Measurements from ENCODE around the gene GOT1.
A peak's percentile ranks its signal among the peaks of the same experiment; 100 is the strongest.

GOT1 gene

GRCh38 chr10:99430451-99431189, at the start of gene GOT1:
GOT1 (minus strand) TSS chr10:99430624; CDS start chr10:99430565, 59 bp downstream.
- DNase-seq (ENCODE audit: low spot score): peak; percentile 98

DNA sequence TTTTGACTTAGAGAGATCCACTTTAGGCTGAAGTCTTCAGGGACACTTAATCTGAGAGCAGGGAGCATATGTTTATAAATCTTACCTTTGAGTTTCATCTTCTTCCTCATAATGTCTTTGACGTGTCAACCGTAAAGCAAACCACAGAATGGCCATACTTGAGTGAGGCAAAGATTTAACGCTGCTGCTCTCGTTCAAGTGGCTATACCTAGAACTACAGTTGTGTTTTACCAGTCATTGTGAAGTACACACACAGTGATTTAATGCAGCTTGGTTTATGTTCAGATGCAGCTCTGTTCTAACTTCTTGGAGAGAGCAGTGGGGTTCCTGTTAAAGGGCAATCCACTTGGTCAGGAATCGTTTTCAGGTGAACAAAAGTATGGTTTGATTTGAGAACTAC, 39.9 kb upstream of the GOT1 start:
- no peak for DNase-seq (ENCODE audit: low spot score)

- no peak for DNase-seq (ENCODE audit: low spot score)
These were observed 37.0 kb upstream of the GOT1 start for GRCh38 chr10:99467236-99467999.

DNA sequence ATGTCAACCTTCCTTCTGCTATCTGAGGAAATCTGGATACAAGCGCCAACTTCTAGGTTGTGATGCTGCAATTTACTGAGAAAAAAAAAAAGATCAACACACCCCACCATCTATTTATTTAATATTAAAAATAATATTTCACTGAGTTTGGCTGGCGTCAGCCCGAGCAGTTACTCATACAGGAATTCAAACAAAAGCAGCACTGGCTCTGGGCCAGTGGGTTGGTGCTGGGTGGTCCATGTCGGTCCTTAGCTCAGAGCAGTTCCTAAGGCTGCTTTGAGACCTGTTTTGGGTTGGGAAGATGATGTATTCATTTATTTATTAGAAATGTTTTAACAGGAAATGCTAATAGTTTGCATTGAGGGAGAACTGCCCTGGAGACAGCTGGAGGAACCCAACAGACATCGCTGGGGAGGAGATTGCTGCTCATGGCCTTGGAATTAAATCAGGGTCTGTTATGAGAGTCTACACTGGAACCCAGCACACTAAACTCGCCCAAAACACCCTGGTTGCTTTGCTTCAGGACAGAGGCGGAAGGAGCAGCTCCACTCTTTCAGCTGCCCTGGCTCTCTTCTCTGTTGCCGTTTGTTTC, 36.3 kb upstream of the GOT1 start:
- DNase-seq (ENCODE audit: low spot score): no peak

GRCh38 chr10:99461230-99461629, 30.8 kb upstream of the GOT1 start:
- no peak for DNase-seq (ENCODE audit: low spot score)

DNA sequence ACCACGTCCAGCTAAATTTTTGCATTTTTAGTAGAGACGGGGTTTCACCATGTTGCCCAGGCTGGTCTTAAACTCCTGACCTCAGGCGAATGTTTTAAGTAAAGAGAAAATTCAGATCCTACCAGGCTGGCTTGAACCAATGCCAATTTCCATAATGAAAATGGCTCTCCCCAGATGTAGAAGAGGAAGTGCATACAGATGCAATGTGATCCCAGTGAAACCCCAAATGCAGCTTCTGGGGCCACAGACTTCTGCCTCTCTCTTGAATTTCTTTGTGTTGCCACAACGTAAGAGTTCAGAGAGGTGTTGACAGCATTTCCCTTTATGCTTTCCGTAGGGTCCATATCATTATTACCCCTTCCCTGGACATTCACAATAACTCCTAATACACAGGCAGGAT, 29.6 kb upstream of the GOT1 start:
- DNase-seq (ENCODE audit: low spot score): no peak

GRCh38 chr10:99459217-99459616, 28.8 kb upstream of the GOT1 start:
- DNase-seq (ENCODE audit: low spot score): no peak

DNA sequence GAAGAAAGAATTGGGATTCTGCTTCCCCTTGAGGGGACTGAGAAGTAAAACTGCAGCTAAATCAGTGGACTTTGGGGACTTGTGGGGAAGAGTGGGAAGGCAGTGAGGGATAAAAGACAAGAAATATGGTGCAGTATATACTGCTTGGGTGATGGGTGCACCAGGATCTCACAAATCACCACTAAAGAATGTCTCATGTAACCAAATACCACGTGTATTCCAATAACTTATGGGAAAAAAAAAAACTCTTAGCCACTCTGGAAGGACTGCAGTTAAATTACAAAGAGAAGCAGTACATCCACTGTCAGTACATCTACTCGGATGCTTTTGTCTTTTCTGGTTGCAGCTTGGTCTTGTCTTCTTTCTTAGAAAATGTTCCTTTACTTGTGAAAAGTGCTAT, 27.4 kb upstream of the GOT1 start:
- no peak for DNase-seq (ENCODE audit: low spot score)

DNA sequence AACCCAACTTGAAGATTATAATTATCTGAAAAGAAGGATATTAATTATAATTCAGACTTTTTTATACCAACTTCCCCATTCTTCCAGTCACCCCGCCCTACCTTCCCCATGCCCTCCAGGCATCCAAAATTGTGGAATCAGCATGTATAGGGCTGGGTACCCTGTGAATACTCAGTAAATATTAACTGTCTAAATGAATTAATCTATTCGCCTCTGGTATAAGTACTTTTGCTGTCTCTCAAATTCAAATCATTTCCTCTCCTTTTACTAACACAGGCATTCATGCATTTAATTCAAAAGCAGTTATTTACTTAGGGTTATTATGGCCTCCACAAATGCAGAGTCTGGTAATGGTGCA, 26.5 kb upstream of the GOT1 start:
- no peak for DNase-seq (ENCODE audit: low spot score)

- no peak for DNase-seq (ENCODE audit: low spot score)
These were observed 25.9 kb upstream of the GOT1 start for GRCh38 chr10:99456207-99456930.

- no peak for DNase-seq (ENCODE audit: low spot score)
These were observed 21.6 kb upstream of the GOT1 start for GRCh38 chr10:99451981-99452380.

DNA sequence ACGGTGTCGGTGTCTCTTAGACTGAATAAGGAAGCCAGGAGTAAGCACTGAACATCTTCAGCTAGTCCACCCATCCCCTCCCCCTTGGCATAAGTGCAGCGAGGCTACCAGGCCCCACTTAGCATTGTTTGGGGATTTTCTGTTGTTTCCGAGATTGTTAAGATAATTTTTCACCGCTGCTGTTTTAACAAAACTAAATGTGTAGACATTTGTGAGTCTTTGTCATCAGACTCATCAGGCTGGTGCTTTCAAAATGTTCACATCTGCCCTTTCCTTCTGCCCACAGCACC, 21.0 kb upstream of the GOT1 start:
- no peak for DNase-seq (ENCODE audit: low spot score)

DNA sequence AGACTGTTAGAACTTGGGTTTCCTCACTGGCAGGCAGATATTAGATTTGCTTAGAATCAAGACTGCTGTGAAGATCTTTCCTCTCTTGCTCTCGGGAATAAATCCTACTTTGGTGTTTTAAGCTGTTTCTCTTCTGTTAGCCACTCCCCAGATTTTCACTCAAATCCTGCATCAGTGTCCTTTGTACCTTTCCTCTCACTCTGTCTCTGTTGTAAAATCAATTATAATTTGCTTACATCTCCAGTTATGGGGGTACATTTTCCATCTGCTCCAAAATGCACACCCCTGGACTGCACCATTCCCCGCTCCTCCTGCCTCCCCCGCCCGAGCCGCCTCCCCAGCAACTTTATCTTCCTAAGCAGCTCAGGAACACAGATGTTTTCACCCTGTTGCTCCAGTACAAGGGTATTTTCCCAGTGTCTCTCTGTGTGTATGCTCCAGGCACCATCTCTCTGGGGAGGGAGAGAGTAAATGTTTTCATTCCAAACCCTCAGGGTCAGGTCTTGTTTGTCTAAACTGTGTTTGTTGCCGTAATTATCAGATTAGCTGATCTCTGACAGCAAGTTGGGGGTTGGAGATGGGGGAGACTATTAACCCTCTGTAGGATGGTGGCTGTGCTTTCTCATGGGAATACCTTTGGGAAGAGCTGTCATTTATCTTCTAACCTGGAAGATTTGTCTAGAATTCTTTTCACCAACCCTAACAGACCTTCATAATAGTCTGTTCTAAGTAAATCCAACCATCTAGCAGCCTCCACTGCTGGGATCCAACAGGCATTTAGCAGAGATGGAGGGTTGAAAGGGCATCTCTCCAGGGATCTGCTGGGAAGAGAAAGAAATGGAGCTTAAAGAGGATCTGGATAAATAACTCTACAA, 20.4 kb upstream of the GOT1 start:
- DNase-seq (ENCODE audit: low spot score): no peak

GRCh38 chr10:99450156-99450555, 19.7 kb upstream of the GOT1 start:
- DNase-seq (ENCODE audit: low spot score): no peak

- DNase-seq (ENCODE audit: low spot score): no peak
These were observed 18.6 kb upstream of the GOT1 start for GRCh38 chr10:99449023-99449422.

DNA sequence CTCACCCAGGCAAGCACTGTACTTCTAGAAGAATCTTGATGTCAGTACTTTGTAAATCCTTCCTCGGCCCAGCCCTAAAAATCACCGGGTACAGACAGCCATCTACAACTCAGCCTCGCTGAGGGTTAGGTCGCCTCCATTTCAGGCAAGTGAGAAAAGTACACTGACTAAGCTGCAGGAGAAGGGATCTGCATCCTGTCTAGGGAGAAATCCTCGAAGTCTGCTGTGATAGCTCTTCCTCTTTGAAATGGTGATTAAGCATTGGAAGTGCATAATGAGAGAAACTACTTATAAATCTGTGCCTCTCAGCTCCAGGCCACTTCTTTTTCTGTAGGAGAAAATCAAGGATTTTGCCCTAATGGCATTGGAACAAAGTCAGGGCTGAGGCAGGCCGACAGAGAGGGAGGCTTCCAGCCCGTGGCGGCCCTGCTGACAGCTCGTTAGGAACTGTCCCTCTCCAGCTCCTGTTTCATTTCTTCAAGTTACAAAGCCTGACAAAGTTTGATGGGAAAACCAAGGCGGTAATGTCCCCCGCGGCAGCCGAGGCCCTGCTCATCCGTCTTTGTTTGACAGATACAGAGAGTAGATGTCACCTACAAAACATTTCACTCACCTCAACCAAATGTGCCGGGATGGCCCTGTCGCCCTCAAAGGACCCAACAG, 14.1 kb upstream of the GOT1 start:
- no peak for DNase-seq (ENCODE audit: low spot score)

DNA sequence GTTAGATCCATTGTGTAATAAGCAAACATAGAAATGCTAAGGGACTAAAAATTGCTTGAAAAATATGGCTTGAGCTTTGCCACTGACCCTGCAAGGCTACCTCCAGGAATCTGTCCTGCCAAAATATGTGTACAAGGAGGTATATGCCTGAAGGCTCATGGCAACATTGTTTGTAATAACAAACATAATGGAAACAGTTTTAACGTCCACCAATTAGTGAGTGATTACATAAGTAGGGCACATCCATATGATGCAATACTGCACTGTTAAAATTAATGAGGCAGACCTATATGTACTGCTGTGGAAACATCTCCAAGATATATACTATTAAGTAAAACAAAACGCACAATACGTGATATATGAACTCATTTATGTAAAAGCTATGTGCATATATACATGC, 13.1 kb upstream of the GOT1 start:
- no peak for DNase-seq (ENCODE audit: low spot score)

- DNase-seq (ENCODE audit: low spot score): no peak
These were observed 12.0 kb upstream of the GOT1 start for GRCh38 chr10:99442394-99442793.

GRCh38 chr10:99438890-99439289, 8.5 kb upstream of the GOT1 start:
- no peak for DNase-seq (ENCODE audit: low spot score)

- peak; percentile 83 for DNase-seq (ENCODE audit: low spot score)
These were observed 5.7 kb upstream of the GOT1 start for GRCh38 chr10:99435986-99436638.
